ENCODE results near the gene SLC6A6. TPM values are rescaled to one million over a fixed set of nuclear protein-coding genes. Genes with fewer than 3 reads are reported as not detected.

Gene SLC6A6
- total RNA-seq, 1 experiment from 2014 or later = 10.2 TPM

GRCh38 chr3:14369675-14370669, 32.4 kb upstream of the SLC6A6 start:
- in situ Hi-C loops (cut with HindIII; ENCODE audit: low pct_unique_long_range_greater_than_20kb, low sequenced_read_pairs) = no loop called here
- DNase-seq (ENCODE audit: low read depth, low spot score) = peak; percentile 18

GRCh38 chr3:14370720-14371572, 31.5 kb upstream of the SLC6A6 start:
- DNase-seq (ENCODE audit: low read depth, low spot score) = no peak
- in situ Hi-C loops (cut with HindIII; ENCODE audit: low pct_unique_long_range_greater_than_20kb, low sequenced_read_pairs) = no loop called here

- in situ Hi-C loops (cut with HindIII; ENCODE audit: low pct_unique_long_range_greater_than_20kb, low sequenced_read_pairs) = no loop called here
- DNase-seq (ENCODE audit: low read depth, low spot score) = peak; percentile 73
Observed at GRCh38 chr3:14371573-14372474, 30.6 kb upstream of the SLC6A6 start.

GRCh38 chr3:14372587-14372986, 29.8 kb upstream of the SLC6A6 start:
- in situ Hi-C loops (cut with HindIII; ENCODE audit: low pct_unique_long_range_greater_than_20kb, low sequenced_read_pairs) = no loop called here
- DNase-seq (ENCODE audit: low read depth, low spot score) = no peak

GRCh38 chr3:14373753-14374376, 28.5 kb upstream of the SLC6A6 start:
- DNase-seq (ENCODE audit: low read depth, low spot score) = no peak
- in situ Hi-C loops (cut with HindIII; ENCODE audit: low pct_unique_long_range_greater_than_20kb, low sequenced_read_pairs) = no loop called here

GRCh38 chr3:14374444-14374883, 27.9 kb upstream of the SLC6A6 start:
- DNase-seq (ENCODE audit: low read depth, low spot score) = no peak
- in situ Hi-C loops (cut with HindIII; ENCODE audit: low pct_unique_long_range_greater_than_20kb, low sequenced_read_pairs) = no loop called here

GRCh38 chr3:14375192-14375591, 27.2 kb upstream of the SLC6A6 start:
- in situ Hi-C loops (cut with HindIII; ENCODE audit: low pct_unique_long_range_greater_than_20kb, low sequenced_read_pairs) = no loop called here
- no peak for DNase-seq (ENCODE audit: low read depth, low spot score)

GRCh38 chr3:14376348-14377043, 25.9 kb upstream of the SLC6A6 start:
- DNase-seq (ENCODE audit: low read depth, low spot score) = no peak
- in situ Hi-C loops (cut with HindIII; ENCODE audit: low pct_unique_long_range_greater_than_20kb, low sequenced_read_pairs) = no loop called here

GRCh38 chr3:14377044-14377837, 25.2 kb upstream of the SLC6A6 start:
- in situ Hi-C loops (cut with HindIII; ENCODE audit: low pct_unique_long_range_greater_than_20kb, low sequenced_read_pairs) = no loop called here
- no peak for DNase-seq (ENCODE audit: low read depth, low spot score)

- in situ Hi-C loops (cut with HindIII; ENCODE audit: low pct_unique_long_range_greater_than_20kb, low sequenced_read_pairs) = no loop called here
- no peak for DNase-seq (ENCODE audit: low read depth, low spot score)
Observed at GRCh38 chr3:14377838-14378169, 24.6 kb upstream of the SLC6A6 start.

GRCh38 chr3:14378415-14378814, 24.0 kb upstream of the SLC6A6 start:
- DNase-seq (ENCODE audit: low read depth, low spot score) = no peak
- in situ Hi-C loops (cut with HindIII; ENCODE audit: low pct_unique_long_range_greater_than_20kb, low sequenced_read_pairs) = no loop called here

- DNase-seq (ENCODE audit: low read depth, low spot score) = no peak
- in situ Hi-C loops (cut with HindIII; ENCODE audit: low pct_unique_long_range_greater_than_20kb, low sequenced_read_pairs) = no loop called here
Observed at GRCh38 chr3:14379843-14380242, 22.6 kb upstream of the SLC6A6 start.

- DNase-seq (ENCODE audit: low read depth, low spot score) = no peak
- in situ Hi-C loops (cut with HindIII; ENCODE audit: low pct_unique_long_range_greater_than_20kb, low sequenced_read_pairs) = no loop called here
Observed at GRCh38 chr3:14386254-14386653, 16.2 kb upstream of the SLC6A6 start.

- no peak for DNase-seq (ENCODE audit: low read depth, low spot score)
Observed at GRCh38 chr3:14388201-14388600, 14.2 kb upstream of the SLC6A6 start.

GRCh38 chr3:14389166-14389606, 13.2 kb upstream of the SLC6A6 start:
- in situ Hi-C loops (cut with HindIII; ENCODE audit: low pct_unique_long_range_greater_than_20kb, low sequenced_read_pairs) = no loop called here
- DNase-seq (ENCODE audit: low read depth, low spot score) = no peak

More at GRCh38 chr3:14388201-14388600, 14.2 kb upstream of the SLC6A6 start:
- in situ Hi-C loops (cut with HindIII; ENCODE audit: low pct_unique_long_range_greater_than_20kb, low sequenced_read_pairs) = no loop called here

- in situ Hi-C loops (cut with HindIII; ENCODE audit: low pct_unique_long_range_greater_than_20kb, low sequenced_read_pairs) = no loop called here
- no peak for DNase-seq (ENCODE audit: low read depth, low spot score)
Observed at GRCh38 chr3:14389716-14390115, 12.7 kb upstream of the SLC6A6 start.

All from SK-MEL-5 (cell line).